PC-9 (cell line): ENCODE results near the gene UBE2G1. TPM values are rescaled to one million over a fixed set of nuclear protein-coding genes. Genes with fewer than 3 reads are reported as not detected.

Experiments
- BruUV-seq: library from RNA; stranded (reverse); fragments of 400-500 nt; replicated peaks from 2 replicates; lab custom pipeline; 2021; lab: Mats Ljungman, UMichigan
- CTCF ChIA-PET: fragments of 300-600 bp; sonication (Branson Sonifier 250); formaldehyde crosslinking; loops from one replicate; lab custom pipeline; 2022; ENCODE audit warnings: antibody characterized with exemption; lab: Charles Lee
- POLR2A ChIA-PET: fragments of 300-600 bp; sonication (Branson Sonifier 250); formaldehyde crosslinking; loops from one replicate; lab custom pipeline; 2022; ENCODE audit warnings: antibody characterized with exemption; ENCODE audit not compliant: unreplicated experiment; lab: Charles Lee
- DNase-seq, 2 experiments: peaks; one replicate each; pipeline versions ENCODE4 v3.0.0 to v3.0.0-alpha.2; 2015 to 2022; ENCODE audit warnings: mixed read lengths in 1 of 2
- H2AFZ ChIP-seq: fragments of 200-600 bp; sonication (generic); 2 replicates; pipeline ENCODE4 v1.8.1; 2017; ENCODE audit warnings: antibody characterized with exemption
- H3F3A ChIP-seq: fragments of 200-600 bp; sonication (generic); 2 replicates; pipeline ENCODE4 v1.8.1; 2017; ENCODE audit warnings: antibody characterized with exemption, mild to moderate bottlenecking, low read depth; ENCODE audit not compliant: insufficient read depth
- H3K27ac ChIP-seq: fragments of 200-600 bp; sonication (generic); 2 replicates; pipeline ENCODE4 v1.6.1; 2016; ENCODE audit warnings: mixed run types
- H3K27me3 ChIP-seq: fragments of 200-600 bp; sonication (generic); 2 replicates; pipeline ENCODE4 v1.6.1; 2016; ENCODE audit warnings: low read depth, mixed run types; ENCODE audit not compliant: insufficient read depth
- H3K36me3 ChIP-seq: fragments of 200-600 bp; sonication (generic); 2 replicates; pipeline ENCODE4 v1.6.1; 2016; ENCODE audit warnings: low read depth, mixed run types
- H3K4me1 ChIP-seq: fragments of 200-600 bp; sonication (generic); replicated peaks from 2 replicates; pipeline ENCODE4 v1.6.1; 2016; ENCODE audit warnings: mixed run types; ENCODE audit not compliant: insufficient read depth
- H3K4me2 ChIP-seq: fragments of 200-600 bp; sonication (generic); 2 replicates; pipeline ENCODE4 v1.6.1; 2017; ENCODE audit warnings: mixed run types
- H3K4me3 ChIP-seq: fragments of 200-600 bp; sonication (generic); 2 replicates; pipeline ENCODE4 v1.6.1; 2016; ENCODE audit warnings: mixed run types
- H3K79me2 ChIP-seq: fragments of 200-600 bp; sonication (generic); 2 replicates; pipeline ENCODE4 v1.6.1; 2017; ENCODE audit warnings: low read depth, mixed run types
- H3K9me2 ChIP-seq: fragments of 200-600 bp; sonication (generic); 2 replicates; pipeline ENCODE4 v1.8.1; 2017; ENCODE audit warnings: mild to moderate bottlenecking; ENCODE audit not compliant: insufficient read depth
- H3K9me3 ChIP-seq: fragments of 200-600 bp; sonication (generic); 2 replicates; pipeline ENCODE4 v1.8.1; 2016; ENCODE audit warnings: low read depth; ENCODE audit not compliant: insufficient read depth
- H4K20me1 ChIP-seq: fragments of 200-600 bp; sonication (generic); 2 replicates; pipeline ENCODE4 v1.8.1; 2017; ENCODE audit not compliant: insufficient read depth
- EZH2 ChIP-seq: fragments of 200-600 bp; sonication (generic); IDR thresholded peaks from 2 replicates; pipeline ENCODE4 v1.8.0; 2017; ENCODE audit warnings: antibody characterized with exemption, low read depth
- intact Hi-C: fragments of 100-400 bp; cut with micrococcal nuclease; formaldehyde crosslinking; loops from one replicate; pipeline ENCODE4 v1.10.0; 2022; ENCODE audit not compliant: unreplicated experiment
- total RNA-seq: library from RNA; stranded (reverse); gene quantifications from 2 replicates; pipeline ENCODE4 v1.2.3, GENCODE V29; 2021
- TF ChIP-seq, protein P1 (sequence below): fragments of 200-600 bp; sonication (generic); conservative IDR thresholded peaks from 2 replicates; pipeline ENCODE4 v1.6.1; 2017; ENCODE audit warnings: mixed run types, antibody characterized with exemption, mild to moderate bottlenecking, moderate library complexity

Gene UBE2G1
- total RNA-seq, 1 experiment from 2014 or later, result 111 TPM

DNA sequence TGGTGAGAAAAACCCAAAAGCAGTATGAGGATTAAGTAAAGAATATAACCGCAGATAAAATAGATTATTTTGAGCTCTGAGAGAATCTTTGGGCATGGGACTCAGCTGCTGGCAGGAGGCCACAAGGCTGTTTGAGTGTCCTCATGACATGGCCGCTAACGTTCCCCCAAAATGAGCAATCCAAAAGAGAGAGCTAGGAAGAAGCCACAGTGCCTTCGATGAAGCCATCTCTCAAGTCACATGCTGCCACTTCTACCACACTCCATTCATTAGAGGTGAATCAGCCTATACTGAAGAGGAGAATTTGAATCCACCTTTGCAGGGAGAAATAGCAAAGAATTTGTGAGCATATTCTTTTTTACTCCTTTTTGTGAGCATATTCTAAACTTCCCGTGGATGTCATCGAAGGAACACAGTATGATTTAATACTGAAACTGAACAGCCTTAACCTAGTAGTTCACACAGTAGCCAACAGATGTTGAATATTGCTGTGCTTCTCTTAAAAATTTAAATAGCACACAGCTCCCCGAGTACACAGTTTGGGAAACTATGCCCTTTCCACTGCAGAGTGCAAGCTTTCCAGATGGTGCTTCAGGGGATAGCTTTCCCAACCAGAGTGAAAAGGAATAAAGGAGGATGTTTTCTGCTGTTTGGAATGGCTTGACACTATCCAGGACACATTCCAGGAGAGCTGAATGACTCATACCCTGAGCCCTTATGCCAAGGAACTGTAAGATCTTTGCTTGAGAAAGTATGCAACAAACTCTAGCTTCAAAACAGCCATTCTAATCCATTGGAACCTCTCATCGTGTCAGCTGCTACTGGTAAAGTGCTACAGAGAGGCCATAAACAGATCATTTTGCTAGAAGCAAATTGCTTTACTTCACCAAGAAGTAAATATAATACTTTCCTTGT lies 136.6 kb downstream of the UBE2G1 start:
- intact Hi-C loops, result no loop called here
- Histone ChIP-seq H3K27me3 (no peaks in the 10 kb centered on the region), H3K36me3 (peaks cover 23% of the 10 kb centered on the region), H3F3A (peaks cover 27% of the 10 kb centered on the region), H3K27ac (peak overlapping the region; percentile 22), H4K20me1 (no peaks in the 10 kb centered on the region), H3K79me2 (peaks cover 8% of the 10 kb centered on the region; the same call in 1 of the 2 replicates), H3K4me1 (peaks cover 15% of the 10 kb centered on the region), H2AFZ (no peak overlapping the region), H3K4me2 (0 out of 2 replicates have a peak overlapping the region, but pooled peaks have one; percentile 1), H3K4me3 (no peak overlapping the region), H3K9me3 (no peaks in the 10 kb centered on the region), H3K9me2 (no peaks in the 10 kb centered on the region)
- BruUV-seq, result no TSS peak
- DNase-seq, result peak; percentile 35 to 73
- TF ChIP-seq, protein P1, sequence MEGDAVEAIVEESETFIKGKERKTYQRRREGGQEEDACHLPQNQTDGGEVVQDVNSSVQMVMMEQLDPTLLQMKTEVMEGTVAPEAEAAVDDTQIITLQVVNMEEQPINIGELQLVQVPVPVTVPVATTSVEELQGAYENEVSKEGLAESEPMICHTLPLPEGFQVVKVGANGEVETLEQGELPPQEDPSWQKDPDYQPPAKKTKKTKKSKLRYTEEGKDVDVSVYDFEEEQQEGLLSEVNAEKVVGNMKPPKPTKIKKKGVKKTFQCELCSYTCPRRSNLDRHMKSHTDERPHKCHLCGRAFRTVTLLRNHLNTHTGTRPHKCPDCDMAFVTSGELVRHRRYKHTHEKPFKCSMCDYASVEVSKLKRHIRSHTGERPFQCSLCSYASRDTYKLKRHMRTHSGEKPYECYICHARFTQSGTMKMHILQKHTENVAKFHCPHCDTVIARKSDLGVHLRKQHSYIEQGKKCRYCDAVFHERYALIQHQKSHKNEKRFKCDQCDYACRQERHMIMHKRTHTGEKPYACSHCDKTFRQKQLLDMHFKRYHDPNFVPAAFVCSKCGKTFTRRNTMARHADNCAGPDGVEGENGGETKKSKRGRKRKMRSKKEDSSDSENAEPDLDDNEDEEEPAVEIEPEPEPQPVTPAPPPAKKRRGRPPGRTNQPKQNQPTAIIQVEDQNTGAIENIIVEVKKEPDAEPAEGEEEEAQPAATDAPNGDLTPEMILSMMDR, result no peak
- TF ChIP-seq EZH2, result no peak
- ChIA-PET CTCF (interaction anchor here (0.6 to 1.9 kb wide), 3 partner anchors 10 to 22 kb away, joined by 3 to 6 read pairs (median 4); no protein-coding TSS in a partner anchor), POLR2A (interaction anchor here (0.5 to 1.2 kb wide), 5 partner anchors 25 to 1239 kb away, joined by 3 to 20 read pairs (median 6); partner anchors contain the start of gene DHX33)

GRCh38 chr17:4221899-4222659 lies 144.4 kb downstream of the UBE2G1 start:
- H3K9me2 ChIP-seq, result no peaks in the 10 kb centered on the region
- H4K20me1 ChIP-seq, result no peaks in the 10 kb centered on the region
- H3K79me2 ChIP-seq, result no peaks in the 10 kb centered on the region
- no peak overlapping the region for H3K4me2 ChIP-seq
- H2AFZ ChIP-seq, result no peak overlapping the region
- no peak for DNase-seq
- POLR2A ChIA-PET, result interaction anchor here (0.7 kb wide), 1 partner anchor 262 kb away, joined by 6 read pairs; no protein-coding TSS in a partner anchor
- no peak overlapping the region for H3K27ac ChIP-seq
- CTCF ChIA-PET, result no interaction called here
- TF ChIP-seq, protein P1, result no peak
- TF ChIP-seq EZH2, result no peak
- no peak overlapping the region for H3K4me3 ChIP-seq
- H3K9me3 ChIP-seq, result no peaks in the 10 kb centered on the region
- intact Hi-C loops, result no loop called here
- no TSS peak for BruUV-seq
- H3F3A ChIP-seq, result peaks cover 12% of the 10 kb centered on the region; the same call in 1 of the 2 replicates
- H3K4me1 ChIP-seq, result no peaks in the 10 kb centered on the region
- no peaks in the 10 kb centered on the region for H3K27me3 ChIP-seq
- no peaks in the 10 kb centered on the region for H3K36me3 ChIP-seq

DNA sequence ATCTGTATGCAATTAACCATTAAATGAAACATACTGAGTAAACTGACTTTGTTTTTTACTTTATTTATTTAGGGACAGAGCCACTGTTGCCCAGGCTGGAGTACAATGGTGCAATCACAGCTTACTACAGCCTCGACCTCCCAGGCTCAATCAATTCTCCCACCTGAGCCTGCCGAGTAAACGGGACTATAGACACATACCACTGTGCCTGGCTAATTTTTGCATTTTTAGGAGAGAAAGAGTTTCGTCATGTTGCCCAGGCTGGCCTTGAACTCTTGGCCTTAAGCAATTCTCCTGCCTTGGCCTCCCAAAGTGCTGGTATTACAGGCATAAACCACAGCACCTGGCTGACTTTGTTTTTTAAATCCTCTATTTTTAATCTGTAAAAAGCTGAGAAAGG lies 145.3 kb downstream of the UBE2G1 start:
- TF ChIP-seq, protein P1, result no peak
- no peak overlapping the region for H2AFZ ChIP-seq
- intact Hi-C loops, result no loop called here
- no peaks in the 10 kb centered on the region for H3K9me3 ChIP-seq
- ChIA-PET POLR2A (no interaction called here), CTCF (no interaction called here)
- peaks cover 3% of the 10 kb centered on the region; the same call in 1 of the 2 replicates for H3K36me3 ChIP-seq
- no peaks in the 10 kb centered on the region for H3K27me3 ChIP-seq
- no peaks in the 10 kb centered on the region for H3K79me2 ChIP-seq
- no peaks in the 10 kb centered on the region for H4K20me1 ChIP-seq
- no TSS peak for BruUV-seq
- H3K4me1 ChIP-seq, result no peaks in the 10 kb centered on the region
- no peak for DNase-seq
- no peaks in the 10 kb centered on the region for H3K9me2 ChIP-seq
- no peak overlapping the region for H3K27ac ChIP-seq
- no peak overlapping the region for H3K4me2 ChIP-seq
- H3F3A ChIP-seq, result peaks cover 20% of the 10 kb centered on the region
- H3K4me3 ChIP-seq, result no peak overlapping the region
